Stimulated activated CD8-positive, alpha-beta memory T cell treated with anti-CD3 and anti-CD28 coated beads, Interleukin-15, amount 100 ng/mL, for 48 hours (primary cell): ENCODE measurements around the gene SSBP2.
"Not testable (repeated sequence)": the region's sequence is repeated elsewhere in the genome, so short reads cannot be mapped to it uniquely, and the experiment has no call there.

Experiments used
- DNase-seq, 2 donors: peaks; one replicate each; pipeline ENCODE4 v3.0.0-alpha.2; 2020; ENCODE audit warnings: low read depth in 2 of 2

Gene SSBP2

DNA sequence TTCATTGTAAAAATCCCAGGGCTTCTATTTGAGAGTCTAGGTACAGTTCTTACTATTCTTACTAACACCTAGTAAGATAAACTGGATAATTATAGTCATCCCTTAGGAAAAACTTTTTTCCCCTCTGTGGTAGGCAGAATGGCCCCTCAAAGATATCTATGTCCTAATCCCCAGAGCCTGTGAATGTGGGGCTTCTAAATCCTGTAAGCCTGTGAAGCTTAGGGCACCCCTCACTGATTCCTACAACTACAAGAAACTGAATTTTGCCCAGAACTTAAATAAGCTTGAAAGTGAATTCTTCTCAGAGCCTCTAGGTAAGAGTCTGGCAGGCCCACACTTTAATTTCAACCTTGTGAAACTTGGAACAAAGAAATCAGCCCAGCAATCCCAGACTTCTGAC, 226.9 kb downstream of the SSBP2 start:
- DNase-seq: no peak

DNA sequence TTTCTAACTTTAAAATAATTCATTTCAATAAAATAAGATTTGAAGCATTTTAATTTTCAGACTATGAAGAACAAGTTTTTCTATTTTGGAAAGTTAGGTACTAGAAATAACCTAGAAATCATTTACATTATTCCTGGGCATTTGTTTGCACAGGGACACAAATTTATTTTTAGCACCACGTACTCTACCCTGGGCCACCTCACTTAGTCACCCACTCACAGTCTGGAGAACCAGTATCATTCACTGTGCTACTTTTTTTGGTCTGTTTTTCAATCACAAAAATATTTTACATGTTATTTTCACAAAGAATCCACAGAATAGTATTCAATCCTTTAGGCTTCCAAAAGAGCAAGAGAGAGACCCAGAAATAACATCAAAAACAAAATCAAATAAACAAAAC, 228.3 kb downstream of the SSBP2 start:
- no peak for DNase-seq

DNA sequence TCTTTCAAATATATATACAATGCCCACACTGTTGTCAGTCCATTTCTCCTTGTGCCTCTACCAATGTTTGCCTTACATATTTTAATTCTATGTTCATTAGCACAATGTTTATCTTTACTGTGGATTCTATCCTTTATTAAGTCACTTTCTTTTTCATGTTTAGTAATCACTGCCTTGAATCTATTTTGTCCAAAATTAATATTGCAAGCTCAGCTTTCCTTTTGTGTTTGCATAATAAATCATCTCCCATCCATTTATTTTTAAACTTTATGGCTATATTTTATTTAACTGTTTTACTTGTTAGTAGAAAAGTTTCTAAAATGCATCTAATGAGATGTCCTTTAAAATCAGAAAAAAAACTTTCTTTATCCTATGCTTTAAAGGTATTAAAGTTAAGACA, 230.1 kb downstream of the SSBP2 start:
- no peak for DNase-seq

DNA sequence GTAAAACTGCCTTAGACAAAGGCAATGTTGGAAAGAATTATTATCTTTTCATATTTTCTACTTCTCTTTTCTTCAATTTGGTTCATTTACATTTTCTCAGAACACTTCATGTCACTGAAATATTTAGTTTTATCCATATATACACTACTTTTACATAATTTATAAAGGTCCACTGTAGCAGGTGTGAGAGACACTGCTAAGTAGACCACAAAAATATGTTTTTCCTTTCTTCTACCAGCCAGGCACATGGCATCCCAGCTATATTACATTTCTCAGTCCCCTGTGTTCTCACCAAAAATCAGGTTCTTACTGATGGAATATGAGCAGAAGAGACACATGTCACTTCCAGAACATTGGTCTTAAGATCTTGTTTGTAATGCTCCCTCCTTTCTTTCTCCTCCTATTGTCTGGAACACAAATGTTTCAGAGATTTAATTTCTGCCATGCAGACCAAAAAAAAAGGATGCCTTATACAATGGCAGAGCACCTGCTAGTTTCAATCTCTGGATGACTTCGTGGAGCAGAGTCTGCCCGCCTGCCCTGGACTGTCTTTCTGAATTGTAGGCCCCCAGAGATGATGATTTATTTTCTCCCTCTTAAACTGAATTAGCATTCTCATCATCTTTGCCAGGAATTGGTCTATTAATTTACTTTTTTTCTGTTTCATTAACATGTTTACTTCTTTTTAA, 231.5 kb downstream of the SSBP2 start:
- DNase-seq: no peak

DNA sequence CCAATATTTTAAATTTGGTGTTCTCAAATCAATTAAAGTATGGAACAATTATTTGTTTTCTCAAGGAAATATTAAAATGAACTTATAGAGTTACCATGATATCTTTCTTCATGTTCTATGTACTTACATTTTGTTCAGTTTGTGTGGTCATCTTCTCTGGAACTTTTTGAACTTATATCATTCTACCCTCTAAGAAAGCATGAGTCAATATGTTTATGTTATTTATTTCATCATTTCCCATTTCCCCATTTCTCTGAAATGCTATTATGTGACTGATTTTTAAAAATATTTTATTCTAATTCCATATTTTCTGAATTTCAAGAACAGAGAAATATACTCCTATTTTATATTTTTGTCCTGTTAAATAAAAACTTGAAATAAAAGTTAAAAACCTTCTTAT, 233.4 kb downstream of the SSBP2 start:
- DNase-seq: no peak

DNA sequence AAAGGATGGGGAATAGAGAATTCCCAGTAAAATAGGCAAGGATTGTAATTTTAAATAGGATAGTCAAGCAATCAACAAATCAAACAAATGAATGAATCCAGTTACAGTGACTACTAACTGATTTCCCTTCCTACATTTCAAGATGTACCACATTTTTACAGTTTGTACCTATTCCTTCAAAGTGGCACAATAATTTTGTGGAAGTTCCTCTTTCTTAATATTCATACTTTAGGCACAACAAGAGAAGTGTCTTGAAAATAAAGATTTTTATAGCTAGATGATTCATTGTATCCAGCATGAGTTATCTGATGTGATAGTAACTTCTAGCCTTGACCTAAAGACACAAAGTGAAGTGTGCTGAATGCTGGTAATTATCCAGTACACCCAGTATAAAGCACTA, 234.8 kb downstream of the SSBP2 start:
- no peak for DNase-seq

DNA sequence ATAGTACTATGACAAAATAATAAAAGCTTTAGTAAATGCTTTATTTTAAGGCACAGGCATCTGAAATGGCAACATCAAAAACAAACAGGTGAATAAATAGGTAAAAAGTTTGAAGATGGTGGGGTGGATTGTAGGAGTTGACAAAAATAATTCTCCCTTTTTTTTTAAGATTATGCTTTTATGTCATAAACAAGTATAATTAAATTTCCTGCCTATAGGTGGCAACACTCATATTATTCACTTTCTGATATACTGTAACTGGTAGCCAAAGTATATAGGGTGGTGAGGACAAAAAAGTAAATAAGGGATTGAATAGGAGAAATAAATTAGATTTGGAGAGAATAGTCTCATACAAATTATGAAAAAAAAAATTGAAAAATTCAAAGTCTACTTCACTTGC, 236.9 kb downstream of the SSBP2 start:
- DNase-seq: no peak

DNA sequence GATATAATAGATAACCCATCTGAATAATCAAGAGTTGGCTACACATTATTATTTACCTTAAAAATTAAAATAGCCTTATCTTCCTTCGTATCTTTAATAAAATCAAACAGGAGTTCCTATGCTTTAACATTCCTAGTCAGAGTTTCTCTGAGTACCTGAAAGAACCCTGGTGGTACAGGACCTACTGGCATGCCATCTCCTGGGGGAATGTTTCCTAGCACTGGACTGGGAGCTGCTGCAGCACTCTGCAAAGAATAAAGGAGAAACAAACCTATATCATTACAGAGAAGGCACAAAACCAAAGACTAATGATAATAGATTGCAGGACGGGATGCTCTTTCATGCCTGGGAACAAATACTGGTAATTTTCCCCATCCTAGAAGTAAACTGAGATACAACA, 237.4 kb downstream of the SSBP2 start:
- DNase-seq: no peak

DNA sequence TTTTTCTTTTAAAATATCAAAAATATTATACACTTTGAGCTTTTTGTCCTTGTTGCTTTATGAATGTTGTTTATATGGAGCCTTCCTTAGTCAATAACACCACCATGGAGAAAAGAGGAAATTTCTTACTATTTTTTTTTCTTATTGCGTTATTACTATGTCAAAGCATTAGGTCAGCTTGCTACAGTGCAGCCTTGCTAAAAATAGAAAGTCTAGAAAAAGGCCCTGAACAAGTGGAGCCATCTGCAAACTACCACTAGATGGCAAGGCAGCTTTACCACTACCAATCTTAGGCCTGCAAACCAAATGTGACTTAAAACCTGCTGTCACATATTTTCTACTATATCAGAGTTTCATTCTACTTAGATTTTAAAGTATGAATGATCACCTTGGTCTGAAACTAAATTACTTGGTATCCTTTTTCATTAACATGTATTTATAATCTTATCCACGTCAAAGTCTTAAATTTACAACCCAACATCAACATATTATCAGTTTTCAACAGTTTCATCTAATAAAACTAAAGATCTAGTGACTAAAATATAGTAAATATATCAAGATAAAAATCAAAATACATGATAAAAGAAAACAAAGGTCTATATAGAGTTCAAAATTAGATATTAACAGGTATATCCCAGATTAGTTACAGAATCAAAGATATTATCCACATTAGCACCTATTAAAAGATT, 243.9 kb downstream of the SSBP2 start:
- peak in 1 of 2 donors; percentile 15 for DNase-seq

DNA sequence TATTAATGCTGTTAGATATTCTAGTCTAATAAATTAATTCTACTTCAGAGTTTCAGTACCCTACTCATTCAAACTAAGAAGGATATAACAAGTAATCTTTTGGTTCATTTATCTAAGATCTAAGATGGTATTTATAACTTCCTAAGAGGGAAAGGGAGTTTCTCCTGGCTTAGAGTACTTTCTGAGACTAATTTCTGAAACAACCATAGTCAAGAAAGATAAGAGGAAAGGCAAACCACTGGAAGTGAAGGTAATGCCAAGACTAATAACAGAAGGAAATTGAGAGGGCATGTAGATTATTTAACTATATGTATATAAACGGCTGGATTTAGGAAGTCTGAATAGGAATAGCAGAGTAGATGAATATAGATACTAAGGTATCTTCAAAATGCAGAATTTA, 244.5 kb downstream of the SSBP2 start:
- no peak for DNase-seq

DNA sequence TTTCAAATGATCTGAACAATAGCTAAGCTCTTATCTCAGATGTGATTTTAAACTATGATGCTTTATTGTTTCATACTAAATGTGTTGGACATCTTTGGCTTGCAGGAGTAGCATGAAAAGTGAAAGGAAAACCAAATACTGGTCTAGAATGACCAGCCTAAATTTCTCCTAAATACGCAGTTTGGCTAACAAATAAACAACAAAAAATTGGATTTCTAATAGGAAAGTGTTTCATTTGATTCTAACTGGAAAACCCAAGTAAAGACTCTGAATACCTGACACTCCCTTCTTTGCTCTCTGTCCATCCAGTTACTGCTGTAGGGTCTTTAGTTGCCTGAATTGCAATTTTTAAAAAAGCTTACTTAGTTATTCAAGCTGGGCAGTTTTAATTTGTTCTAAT, 245.2 kb downstream of the SSBP2 start:
- no peak for DNase-seq

DNA sequence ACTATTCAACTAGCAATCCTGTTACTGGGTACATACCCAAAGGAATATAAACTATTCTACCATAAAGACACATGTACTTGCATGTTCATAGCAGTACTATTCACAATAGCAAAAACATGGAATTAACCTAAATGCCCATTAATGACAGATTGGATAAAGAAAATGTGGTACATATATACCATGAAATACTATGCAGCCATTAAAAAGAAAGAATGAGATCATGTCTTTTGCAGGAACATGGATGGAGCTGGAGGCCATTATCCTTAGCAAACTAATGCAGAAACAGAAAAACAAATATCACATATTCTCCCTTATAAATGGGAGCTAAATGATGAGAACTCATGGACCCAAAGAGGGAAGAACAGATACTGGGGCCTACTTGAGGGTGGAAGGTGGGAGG, 247.3 kb downstream of the SSBP2 start:
- DNase-seq: not testable (repeated sequence)

DNA sequence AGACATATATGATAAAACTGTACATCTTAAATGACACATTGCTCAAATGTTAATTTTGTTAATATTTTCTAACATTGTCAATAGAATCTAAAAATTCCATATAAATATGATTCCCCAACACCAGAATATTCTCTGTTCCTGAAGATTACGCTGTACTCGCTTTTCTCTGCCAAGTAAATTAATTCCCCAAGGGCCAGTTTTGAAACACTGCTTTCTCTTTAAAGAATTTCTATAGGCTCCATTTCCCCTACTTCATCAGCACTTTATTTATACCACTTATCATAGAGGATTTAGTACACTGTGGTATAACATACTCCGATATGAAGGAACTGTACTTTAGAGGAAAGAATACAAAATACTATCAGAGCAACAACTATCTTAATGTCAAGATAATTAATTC, 255.6 kb downstream of the SSBP2 start:
- no peak for DNase-seq

DNA sequence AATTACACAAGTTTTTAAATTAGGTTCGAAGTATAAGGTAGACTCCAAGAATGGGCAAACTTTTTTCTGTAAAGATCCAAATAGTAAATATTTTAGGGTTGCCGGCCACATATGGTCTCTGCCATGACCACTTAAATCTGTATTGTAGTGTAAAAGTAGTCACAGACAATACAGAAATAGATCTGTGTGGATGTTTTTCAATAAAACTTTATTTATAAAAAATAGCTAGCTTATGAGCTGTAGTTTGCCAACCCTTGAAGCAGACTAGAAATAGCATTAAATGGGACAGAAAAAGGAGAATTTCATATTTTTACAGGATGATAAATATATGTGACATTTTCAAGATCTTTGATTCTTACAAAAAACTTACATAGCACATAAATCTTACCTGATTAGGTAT, 262.0 kb downstream of the SSBP2 start:
- no peak for DNase-seq

DNA sequence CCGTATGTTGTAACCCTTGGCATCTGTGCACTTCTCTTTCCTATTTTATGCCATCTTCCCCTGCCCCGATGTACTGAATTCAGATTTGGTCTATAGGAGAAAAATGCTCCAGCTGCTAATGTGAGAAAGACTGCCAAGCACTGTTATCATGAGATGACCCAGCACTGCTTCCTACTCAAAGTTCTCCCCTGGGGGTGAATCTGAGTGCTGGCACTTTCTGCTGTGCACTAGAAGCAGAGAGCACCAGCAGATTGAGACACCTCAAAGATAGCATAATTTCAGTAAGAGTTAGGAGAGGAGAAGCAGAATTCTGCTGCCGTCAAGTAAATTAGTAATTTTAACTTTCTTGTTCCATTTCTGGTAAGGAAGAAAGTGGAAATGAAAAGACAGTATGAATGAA, 264.2 kb downstream of the SSBP2 start:
- no peak for DNase-seq

DNA sequence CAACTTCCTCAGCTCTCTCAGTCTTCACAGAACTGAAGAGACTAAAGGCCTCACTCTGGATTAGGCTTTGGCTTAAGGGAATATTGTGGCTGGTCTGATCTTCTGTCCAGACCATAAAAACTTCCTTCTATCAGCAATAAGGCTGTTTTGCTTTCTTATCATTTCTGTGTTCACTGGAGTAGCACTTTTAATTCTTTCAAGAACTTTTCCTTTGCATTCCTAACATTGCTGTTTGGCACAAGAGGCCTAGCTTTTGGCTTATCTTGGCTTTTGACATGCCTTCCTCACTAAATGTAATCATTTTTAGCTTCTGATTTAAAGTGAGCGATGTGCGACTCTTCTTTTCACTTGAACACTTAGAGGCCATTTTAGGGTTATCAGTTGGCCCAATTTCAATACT, 268.3 kb downstream of the SSBP2 start:
- DNase-seq: no peak

DNA sequence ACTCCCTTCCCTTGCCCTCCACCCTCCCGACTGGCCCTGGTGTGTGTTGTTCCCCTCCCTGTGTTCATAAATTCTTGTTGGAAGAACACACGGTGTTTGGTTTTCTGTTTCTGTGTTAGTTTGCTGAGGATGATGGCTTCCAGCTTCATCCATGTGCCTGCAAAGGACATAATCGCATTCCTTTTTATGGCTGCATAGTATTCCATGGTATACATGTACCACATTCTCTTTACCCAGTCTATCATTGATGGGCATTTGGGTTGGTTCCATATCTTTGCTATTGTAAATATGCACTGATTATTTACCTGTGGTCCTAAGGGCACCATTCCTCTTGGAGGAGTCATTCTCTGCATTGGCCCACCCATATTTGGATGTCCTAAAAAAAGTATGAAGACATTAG, 277.5 kb downstream of the SSBP2 start:
- not testable (repeated sequence) for DNase-seq

DNA sequence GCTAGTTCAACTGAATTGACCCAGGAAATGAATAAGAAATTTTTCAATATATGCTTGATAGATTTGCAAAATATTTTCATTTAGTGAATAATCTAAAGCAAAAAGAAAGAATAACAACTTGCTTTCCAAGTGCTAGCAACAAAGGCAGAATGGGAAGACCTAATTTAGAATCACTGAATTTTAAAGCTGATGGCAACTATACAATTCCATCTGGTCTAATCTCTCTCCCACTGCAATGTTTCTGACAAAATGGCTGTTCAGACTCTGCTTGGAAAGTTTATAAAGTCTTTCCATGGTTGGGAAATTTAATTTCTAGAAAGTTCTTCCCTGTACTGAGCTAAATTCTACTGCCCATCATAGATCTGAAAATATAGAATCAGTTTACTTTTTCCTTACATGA, 281.2 kb downstream of the SSBP2 start:
- no peak for DNase-seq

DNA sequence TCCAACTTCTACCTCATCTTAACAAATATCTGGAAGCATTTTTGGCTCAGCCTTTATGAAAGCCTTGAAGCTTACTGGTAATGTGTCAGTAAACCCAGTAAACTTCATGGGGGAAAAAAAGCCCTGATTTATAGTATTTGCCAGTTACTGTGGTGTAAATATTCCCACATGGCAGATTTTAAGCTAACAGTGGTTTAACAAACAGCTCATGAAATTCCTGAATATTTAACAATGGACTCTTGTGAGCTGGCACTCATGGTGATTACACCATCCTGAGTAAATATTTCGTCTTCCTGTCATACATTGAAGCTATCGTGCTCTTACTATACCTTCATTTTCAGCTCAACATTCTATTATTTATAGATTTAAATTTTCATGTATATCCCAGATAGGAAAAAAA, 300.0 kb downstream of the SSBP2 start:
- DNase-seq: no peak

DNA sequence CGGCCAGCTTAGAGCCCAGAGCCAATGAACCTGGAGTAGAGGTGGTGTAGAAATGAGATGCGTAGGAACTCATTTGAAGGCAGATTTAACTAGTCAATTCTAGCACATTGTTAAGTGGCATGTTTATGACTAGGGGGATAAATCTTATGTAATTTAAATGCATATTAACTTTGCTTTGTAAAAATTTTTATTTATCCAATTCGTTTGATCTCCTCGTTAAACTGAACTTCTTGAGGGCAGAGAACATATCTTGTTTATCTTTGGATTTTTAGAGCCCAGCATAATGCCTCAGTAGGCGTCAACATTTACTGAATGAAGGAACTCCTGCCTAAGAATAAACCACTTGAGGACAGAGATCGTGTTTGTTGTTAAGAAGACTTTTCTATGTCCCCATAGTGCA, 315.9 kb downstream of the SSBP2 start:
- DNase-seq: no peak

DNA sequence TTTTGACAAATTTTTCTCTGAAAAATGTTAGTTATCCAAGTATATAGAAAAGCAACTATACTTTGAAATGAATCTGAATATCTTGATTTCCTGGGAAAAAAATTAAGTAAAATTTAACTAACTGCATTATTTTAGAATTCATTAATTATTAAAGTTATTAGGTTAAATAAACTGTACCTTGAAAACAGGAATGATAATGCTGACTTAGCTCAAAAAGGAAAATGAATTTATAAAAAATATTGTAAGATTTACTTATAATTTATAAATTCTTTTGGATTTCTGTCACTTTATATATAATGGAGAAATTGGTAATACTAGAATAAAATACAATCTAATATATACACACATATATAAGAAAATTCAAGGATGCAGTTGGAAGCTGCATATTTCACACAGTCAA, 320.9 kb downstream of the SSBP2 start:
- no peak for DNase-seq

DNA sequence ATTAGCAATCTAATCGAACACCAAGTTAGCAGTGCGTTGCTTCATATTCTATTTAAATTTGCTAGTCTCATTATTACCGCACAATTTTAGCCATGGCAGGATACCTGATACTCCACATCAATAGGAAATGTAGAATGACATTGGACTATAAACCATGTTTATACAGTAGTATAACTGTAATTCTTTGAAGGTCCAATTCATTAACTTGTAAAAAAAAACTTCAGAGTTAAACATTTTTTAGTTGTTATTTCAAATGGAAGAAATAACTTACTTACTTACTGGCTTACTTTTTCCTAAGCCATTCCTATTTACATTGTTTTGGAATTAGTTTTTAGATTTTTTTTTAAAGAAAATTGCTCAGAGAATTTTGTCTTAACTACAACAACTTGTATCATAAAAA, 321.5 kb downstream of the SSBP2 start:
- no peak for DNase-seq

DNA sequence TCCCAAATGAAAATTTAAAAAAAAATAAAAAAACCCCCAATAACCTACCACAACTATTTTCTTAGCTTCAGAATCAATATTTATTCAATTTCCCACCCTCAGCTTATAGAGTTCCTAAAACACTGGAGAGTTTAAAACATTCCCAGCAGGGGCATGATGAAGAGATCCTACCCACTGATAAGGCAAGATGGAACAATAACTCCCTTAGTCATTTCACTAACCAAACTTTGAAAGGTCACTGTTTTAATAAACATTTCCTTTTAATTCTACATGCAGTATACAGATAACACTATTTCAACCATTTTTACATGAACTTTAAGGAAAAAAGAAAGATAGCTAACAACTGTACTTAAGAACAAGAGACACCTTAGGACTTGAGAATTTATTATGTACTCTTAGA, 322.0 kb downstream of the SSBP2 start:
- DNase-seq: no peak

DNA sequence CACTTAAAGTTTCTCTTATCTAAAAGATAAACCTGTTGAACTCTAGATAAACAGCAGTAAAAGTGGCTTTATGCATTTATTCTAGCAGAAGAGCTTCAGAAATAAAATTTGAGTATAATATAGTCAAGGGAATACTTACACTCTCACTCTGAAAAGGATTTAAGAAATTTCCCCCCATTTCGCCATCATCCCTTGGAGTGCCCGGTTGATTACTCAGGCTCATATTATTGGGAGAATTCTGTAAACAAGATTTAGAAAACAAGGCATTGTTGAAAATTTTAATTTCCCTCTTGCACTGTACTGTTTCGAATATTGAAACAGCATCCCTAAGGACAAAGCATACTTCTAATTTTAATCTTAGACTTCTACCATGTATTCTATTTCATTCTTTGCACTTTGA, 322.5 kb downstream of the SSBP2 start:
- DNase-seq: no peak
